ENCODE results near the gene TEC. TPM values are rescaled to one million over a fixed set of nuclear protein-coding genes. Genes with fewer than 3 reads are reported as not detected.
A peak's percentile ranks its signal among the peaks of the same experiment; 100 is the strongest.

The TEC gene
- total and polyA plus RNA-seq, 9 of the 15 experiments (the other 6 are each of a cell fraction or from before 2014, with no cell fraction given): 5.3 to 14.7 (median 8.8) TPM

DNA sequence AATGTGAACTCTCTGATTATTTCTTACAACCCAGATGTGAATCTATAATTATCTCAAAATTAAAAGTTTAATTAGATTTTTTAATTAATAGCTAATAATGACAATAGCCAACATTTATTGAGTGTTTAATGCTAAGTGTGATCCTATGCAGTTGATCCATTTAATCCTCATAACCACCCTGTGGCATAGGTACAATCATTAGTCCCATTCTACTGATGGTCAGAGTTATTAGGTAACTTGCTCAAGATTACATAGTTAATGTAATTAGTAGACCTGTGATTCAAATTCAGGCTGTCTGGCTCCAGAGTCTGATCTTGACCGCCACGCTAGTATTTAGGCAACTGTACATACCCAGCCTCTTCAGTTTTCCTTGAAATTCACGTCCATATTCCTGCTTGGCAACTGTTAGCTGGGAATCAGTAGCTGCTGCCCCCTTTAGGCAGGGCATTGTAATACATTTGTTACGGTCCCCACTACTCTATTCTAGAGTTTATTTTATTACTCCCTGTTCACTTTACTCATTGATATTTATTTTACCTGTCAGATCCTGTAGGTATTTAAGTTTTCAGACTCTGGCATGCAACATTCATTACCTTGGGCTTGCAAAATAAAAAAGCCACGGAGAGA is 20.6 kb upstream of the TEC start (continued):
- TF ChIP-seq, protein P1, sequence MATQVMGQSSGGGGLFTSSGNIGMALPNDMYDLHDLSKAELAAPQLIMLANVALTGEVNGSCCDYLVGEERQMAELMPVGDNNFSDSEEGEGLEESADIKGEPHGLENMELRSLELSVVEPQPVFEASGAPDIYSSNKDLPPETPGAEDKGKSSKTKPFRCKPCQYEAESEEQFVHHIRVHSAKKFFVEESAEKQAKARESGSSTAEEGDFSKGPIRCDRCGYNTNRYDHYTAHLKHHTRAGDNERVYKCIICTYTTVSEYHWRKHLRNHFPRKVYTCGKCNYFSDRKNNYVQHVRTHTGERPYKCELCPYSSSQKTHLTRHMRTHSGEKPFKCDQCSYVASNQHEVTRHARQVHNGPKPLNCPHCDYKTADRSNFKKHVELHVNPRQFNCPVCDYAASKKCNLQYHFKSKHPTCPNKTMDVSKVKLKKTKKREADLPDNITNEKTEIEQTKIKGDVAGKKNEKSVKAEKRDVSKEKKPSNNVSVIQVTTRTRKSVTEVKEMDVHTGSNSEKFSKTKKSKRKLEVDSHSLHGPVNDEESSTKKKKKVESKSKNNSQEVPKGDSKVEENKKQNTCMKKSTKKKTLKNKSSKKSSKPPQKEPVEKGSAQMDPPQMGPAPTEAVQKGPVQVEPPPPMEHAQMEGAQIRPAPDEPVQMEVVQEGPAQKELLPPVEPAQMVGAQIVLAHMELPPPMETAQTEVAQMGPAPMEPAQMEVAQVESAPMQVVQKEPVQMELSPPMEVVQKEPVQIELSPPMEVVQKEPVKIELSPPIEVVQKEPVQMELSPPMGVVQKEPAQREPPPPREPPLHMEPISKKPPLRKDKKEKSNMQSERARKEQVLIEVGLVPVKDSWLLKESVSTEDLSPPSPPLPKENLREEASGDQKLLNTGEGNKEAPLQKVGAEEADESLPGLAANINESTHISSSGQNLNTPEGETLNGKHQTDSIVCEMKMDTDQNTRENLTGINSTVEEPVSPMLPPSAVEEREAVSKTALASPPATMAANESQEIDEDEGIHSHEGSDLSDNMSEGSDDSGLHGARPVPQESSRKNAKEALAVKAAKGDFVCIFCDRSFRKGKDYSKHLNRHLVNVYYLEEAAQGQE (IDR thresholded peaks at IDR 0.05; ENCODE audit: borderline replicate concordance): peak; percentile 35; the same call in 1 of the 2 replicates
- TF ChIP-seq, protein P1 (CRISPR knock-in tag; IDR thresholded peaks at IDR 0.05; ENCODE audit: low read depth): no peak
- TF ChIP-seq, protein P2, sequence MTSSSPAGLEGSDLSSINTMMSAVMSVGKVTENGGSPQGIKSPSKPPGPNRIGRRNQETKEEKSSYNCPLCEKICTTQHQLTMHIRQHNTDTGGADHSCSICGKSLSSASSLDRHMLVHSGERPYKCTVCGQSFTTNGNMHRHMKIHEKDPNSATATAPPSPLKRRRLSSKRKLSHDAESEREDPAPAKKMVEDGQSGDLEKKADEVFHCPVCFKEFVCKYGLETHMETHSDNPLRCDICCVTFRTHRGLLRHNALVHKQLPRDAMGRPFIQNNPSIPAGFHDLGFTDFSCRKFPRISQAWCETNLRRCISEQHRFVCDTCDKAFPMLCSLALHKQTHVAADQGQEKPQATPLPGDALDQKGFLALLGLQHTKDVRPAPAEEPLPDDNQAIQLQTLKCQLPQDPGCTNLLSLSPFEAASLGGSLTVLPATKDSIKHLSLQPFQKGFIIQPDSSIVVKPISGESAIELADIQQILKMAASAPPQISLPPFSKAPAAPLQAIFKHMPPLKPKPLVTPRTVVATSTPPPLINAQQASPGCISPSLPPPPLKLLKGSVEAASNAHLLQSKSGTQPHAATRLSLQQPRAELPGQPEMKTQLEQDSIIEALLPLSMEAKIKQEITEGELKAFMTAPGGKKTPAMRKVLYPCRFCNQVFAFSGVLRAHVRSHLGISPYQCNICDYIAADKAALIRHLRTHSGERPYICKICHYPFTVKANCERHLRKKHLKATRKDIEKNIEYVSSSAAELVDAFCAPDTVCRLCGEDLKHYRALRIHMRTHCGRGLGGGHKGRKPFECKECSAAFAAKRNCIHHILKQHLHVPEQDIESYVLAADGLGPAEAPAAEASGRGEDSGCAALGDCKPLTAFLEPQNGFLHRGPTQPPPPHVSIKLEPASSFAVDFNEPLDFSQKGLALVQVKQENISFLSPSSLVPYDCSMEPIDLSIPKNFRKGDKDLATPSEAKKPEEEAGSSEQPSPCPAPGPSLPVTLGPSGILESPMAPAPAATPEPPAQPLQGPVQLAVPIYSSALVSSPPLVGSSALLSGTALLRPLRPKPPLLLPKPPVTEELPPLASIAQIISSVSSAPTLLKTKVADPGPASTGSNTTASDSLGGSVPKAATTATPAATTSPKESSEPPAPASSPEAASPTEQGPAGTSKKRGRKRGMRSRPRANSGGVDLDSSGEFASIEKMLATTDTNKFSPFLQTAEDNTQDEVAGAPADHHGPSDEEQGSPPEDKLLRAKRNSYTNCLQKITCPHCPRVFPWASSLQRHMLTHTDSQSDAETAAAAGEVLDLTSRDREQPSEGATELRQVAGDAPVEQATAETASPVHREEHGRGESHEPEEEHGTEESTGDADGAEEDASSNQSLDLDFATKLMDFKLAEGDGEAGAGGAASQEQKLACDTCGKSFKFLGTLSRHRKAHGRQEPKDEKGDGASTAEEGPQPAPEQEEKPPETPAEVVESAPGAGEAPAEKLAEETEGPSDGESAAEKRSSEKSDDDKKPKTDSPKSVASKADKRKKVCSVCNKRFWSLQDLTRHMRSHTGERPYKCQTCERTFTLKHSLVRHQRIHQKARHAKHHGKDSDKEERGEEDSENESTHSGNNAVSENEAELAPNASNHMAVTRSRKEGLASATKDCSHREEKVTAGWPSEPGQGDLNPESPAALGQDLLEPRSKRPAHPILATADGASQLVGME (CRISPR knock-in tag; IDR thresholded peaks at IDR 0.05): no peak
- TF ChIP-seq DACH1 (IDR thresholded peaks at IDR 0.05; ENCODE audit: partially characterized antibody) (peak; percentile 64), ZC3H8 (IDR thresholded peaks at IDR 0.05) (no peak), NCOA4 (IDR thresholded peaks at IDR 0.05; ENCODE audit: partially characterized antibody) (no peak), GABPA (tag; conservative IDR thresholded peaks at IDR 0.05; ENCODE audit: low read depth) (no peak)
- TF ChIP-seq, protein P3, sequence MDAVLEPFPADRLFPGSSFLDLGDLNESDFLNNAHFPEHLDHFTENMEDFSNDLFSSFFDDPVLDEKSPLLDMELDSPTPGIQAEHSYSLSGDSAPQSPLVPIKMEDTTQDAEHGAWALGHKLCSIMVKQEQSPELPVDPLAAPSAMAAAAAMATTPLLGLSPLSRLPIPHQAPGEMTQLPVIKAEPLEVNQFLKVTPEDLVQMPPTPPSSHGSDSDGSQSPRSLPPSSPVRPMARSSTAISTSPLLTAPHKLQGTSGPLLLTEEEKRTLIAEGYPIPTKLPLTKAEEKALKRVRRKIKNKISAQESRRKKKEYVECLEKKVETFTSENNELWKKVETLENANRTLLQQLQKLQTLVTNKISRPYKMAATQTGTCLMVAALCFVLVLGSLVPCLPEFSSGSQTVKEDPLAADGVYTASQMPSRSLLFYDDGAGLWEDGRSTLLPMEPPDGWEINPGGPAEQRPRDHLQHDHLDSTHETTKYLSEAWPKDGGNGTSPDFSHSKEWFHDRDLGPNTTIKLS (IDR thresholded peaks at IDR 0.05; ENCODE audit: borderline replicate concordance, low read depth): no peak
- TF ChIP-seq, protein P4, sequence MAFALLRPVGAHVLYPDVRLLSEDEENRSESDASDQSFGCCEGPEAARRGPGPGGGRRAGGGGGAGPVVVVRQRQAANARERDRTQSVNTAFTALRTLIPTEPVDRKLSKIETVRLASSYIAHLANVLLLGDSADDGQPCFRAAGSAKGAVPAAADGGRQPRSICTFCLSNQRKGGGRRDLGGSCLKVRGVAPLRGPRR (CRISPR knock-in tag; IDR thresholded peaks at IDR 0.05): no peak

Measured in K562 (cell line).